HepG2 (cell line): ENCODE results near the gene SUSD4. TPM values are rescaled to one million over a fixed set of nuclear protein-coding genes. Genes with fewer than 3 reads are reported as not detected.

Source experiments
- CBX2 ChIP-seq, 2 experiments: fragments of 200-600 bp in 1 of 2; sonication (generic); formaldehyde crosslinking in 1 of 2; IDR thresholded peaks; 2 replicates each; pipeline versions ENCODE4 v1.7.0 to v1.8.1; 2018 to 2022; ENCODE audit warnings: low read depth in 2 of 2, low read length in 1 of 2, mild to moderate bottlenecking in 1 of 2, missing genetic modification reagents in 1 of 2
- SP4 ChIP-seq: sonication (generic); formaldehyde crosslinking; IDR thresholded peaks from 2 replicates; pipeline ENCODE4 v1.8.1; 2023; ENCODE audit warnings: mild to moderate bottlenecking, missing genetic modification reagents
- TP53 ChIP-seq: sonication (generic); formaldehyde crosslinking; conservative IDR thresholded peaks from 2 replicates; pipeline ENCODE4 v1.4.0; 2020; ENCODE audit warnings: missing genetic modification reagents
- ZNF362 ChIP-seq: sonication (generic); formaldehyde crosslinking; IDR thresholded peaks from 2 replicates; pipeline ENCODE4 v1.4.0; 2020; ENCODE audit warnings: missing genetic modification reagents, mild to moderate bottlenecking, borderline replicate concordance
- polyA plus RNA-seq, 8 experiments: library from polyadenylated mRNA; depleted of rRNA in 3 of 8; stranded (reverse) in 7 of 8; unstranded in 1 of 8; fragments of >200 nt; fragmentation: Illumina TruSeq in 4 of 8; extraction: Trizol in 4 of 8; gene quantifications; 2 replicates each; pipeline versions ENCODE4 v1.2.1 to v1.2.3, GENCODE V29; 2011 to 2016; ENCODE audit warnings: low read depth in 4 of 8, missing spikeins in 1 of 8, mixed read lengths in 1 of 8; ENCODE audit not compliant: insufficient read depth in 1 of 8
- total RNA-seq, 5 experiments: library from RNA; depleted of rRNA; stranded (reverse); fragments of >200 nt; fragmentation: Illumina TruSeq; extraction: Trizol; gene quantifications; 2 replicates each; pipeline ENCODE4 v1.2.3, GENCODE V29; 2016; ENCODE audit warnings: low read depth in 1 of 5
- TF ChIP-seq, protein P1 (sequence below): sonication (generic); formaldehyde crosslinking; IDR thresholded peaks from 2 replicates; pipeline ENCODE4 v1.9.0; 2021; ENCODE audit warnings: mild to moderate bottlenecking, missing genetic modification reagents
- TF ChIP-seq, protein P2 (sequence below): IDR thresholded peaks from 2 replicates; pipeline ENCODE4 v1.6.1; 2016; ENCODE audit warnings: missing genetic modification reagents, missing compliant biosample characterization

Gene SUSD4
- total and polyA plus RNA-seq, 2 of the 13 experiments (the other 11 are each of a cell fraction or from before 2014, with no cell fraction given): not detected

GRCh38 chr1:223322868-223323267 lies 41.1 kb downstream of the SUSD4 start (continued):
- TF ChIP-seq, protein P1, sequence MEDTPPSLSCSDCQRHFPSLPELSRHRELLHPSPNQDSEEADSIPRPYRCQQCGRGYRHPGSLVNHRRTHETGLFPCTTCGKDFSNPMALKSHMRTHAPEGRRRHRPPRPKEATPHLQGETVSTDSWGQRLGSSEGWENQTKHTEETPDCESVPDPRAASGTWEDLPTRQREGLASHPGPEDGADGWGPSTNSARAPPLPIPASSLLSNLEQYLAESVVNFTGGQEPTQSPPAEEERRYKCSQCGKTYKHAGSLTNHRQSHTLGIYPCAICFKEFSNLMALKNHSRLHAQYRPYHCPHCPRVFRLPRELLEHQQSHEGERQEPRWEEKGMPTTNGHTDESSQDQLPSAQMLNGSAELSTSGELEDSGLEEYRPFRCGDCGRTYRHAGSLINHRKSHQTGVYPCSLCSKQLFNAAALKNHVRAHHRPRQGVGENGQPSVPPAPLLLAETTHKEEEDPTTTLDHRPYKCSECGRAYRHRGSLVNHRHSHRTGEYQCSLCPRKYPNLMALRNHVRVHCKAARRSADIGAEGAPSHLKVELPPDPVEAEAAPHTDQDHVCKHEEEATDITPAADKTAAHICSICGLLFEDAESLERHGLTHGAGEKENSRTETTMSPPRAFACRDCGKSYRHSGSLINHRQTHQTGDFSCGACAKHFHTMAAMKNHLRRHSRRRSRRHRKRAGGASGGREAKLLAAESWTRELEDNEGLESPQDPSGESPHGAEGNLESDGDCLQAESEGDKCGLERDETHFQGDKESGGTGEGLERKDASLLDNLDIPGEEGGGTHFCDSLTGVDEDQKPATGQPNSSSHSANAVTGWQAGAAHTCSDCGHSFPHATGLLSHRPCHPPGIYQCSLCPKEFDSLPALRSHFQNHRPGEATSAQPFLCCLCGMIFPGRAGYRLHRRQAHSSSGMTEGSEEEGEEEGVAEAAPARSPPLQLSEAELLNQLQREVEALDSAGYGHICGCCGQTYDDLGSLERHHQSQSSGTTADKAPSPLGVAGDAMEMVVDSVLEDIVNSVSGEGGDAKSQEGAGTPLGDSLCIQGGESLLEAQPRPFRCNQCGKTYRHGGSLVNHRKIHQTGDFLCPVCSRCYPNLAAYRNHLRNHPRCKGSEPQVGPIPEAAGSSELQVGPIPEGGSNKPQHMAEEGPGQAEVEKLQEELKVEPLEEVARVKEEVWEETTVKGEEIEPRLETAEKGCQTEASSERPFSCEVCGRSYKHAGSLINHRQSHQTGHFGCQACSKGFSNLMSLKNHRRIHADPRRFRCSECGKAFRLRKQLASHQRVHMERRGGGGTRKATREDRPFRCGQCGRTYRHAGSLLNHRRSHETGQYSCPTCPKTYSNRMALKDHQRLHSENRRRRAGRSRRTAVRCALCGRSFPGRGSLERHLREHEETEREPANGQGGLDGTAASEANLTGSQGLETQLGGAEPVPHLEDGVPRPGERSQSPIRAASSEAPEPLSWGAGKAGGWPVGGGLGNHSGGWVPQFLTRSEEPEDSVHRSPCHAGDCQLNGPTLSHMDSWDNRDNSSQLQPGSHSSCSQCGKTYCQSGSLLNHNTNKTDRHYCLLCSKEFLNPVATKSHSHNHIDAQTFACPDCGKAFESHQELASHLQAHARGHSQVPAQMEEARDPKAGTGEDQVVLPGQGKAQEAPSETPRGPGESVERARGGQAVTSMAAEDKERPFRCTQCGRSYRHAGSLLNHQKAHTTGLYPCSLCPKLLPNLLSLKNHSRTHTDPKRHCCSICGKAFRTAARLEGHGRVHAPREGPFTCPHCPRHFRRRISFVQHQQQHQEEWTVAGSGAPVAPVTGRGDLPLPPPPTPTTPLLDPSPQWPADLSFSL (CRISPR knock-in tag): no peak
- TF ChIP-seq TP53 (CRISPR knock-in tag) (no peak), CBX2 (IDR thresholded peaks at IDR 0.05; ENCODE audit: low read depth, low read length) (no peak), CBX2 (CRISPR knock-in tag; IDR thresholded peaks at IDR 0.05; ENCODE audit: low read depth) (no peak), SP4 (CRISPR knock-in tag) (no peak), ZNF362 (CRISPR knock-in tag) (no peak)
- TF ChIP-seq, protein P2, sequence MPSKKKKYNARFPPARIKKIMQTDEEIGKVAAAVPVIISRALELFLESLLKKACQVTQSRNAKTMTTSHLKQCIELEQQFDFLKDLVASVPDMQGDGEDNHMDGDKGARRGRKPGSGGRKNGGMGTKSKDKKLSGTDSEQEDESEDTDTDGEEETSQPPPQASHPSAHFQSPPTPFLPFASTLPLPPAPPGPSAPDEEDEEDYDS (CRISPR knock-in tag): no peak
- TF ChIP-seq, all 625 proteins: peak for 0
